Breast epithelium (tissue), 4 donors: Measurements from ENCODE around the gene PGAM5. TPM values are rescaled to one million over a fixed set of nuclear protein-coding genes. Genes with fewer than 3 reads are reported as not detected.

Experiments used
- DNase-seq, 2 donors: peaks; one replicate each; pipeline ENCODE4 v3.0.0-alpha.2; 2019; ENCODE audit warnings: low spot score in 2 of 2
- H3K27ac ChIP-seq, 2 donors: fragments of 200-600 bp; sonication (generic) in 1 of 2; one replicate each; pipeline ENCODE4 v1.5.1; 2016 to 2019; ENCODE audit warnings: mild to moderate bottlenecking in 1 of 2
- H3K27me3 ChIP-seq, 2 donors: fragments of 200-600 bp; sonication (generic) in 1 of 2; one replicate each; pipeline versions ENCODE4 v1.5.1 to v1.6.0; 2017 to 2019; ENCODE audit warnings: control low read depth in 1 of 2, mild to moderate bottlenecking in 1 of 2
- H3K36me3 ChIP-seq: fragments of 200-600 bp; one replicate; pipeline ENCODE4 v1.5.1; 2019
- H3K4me1 ChIP-seq, 2 donors: fragments of 200-600 bp; sonication (generic); one replicate each; pipeline ENCODE4 v1.5.1; 2016 to 2019; ENCODE audit warnings: control low read depth in 1 of 2
- H3K4me3 ChIP-seq, 3 donors: fragments of 200-600 bp; sonication (generic); 1 replicate in 2 of 3; 2 replicates in 1 of 3; pipeline ENCODE4 v1.5.1; 2016 to 2019; ENCODE audit warnings: mild to moderate bottlenecking in 3 of 3, moderate library complexity in 2 of 3
- H3K9me3 ChIP-seq, 2 donors: fragments of 200-600 bp; sonication (generic) in 1 of 2; one replicate each; pipeline ENCODE4 v1.5.1; 2016 to 2019; ENCODE audit warnings: control low read depth in 1 of 2
- POLR2A ChIP-seq: fragments of 450-650 bp; IDR thresholded peaks from one replicate; pipeline ENCODE4 v1.6.1; 2016; ENCODE audit warnings: antibody characterized with exemption, mild to moderate bottlenecking, moderate library complexity
- POLR2AphosphoS5 ChIP-seq, 3 donors: sonication (generic); formaldehyde crosslinking; IDR thresholded peaks; one replicate each; pipeline ENCODE4 v1.6.1; 2017; ENCODE audit warnings: antibody characterized with exemption in 3 of 3
- intact Hi-C: fragments of 100-400 bp; cut with DNase I; formaldehyde crosslinking; loops from one replicate; pipeline ENCODE4 v1.15.1; 2023; ENCODE audit warnings: low total_unique reads
- total RNA-seq, 3 donors: library from RNA; depleted of rRNA; stranded (reverse); fragments of >200 nt; gene quantifications; one replicate each; pipeline ENCODE4 v1.1.0, GENCODE V29; 2016
- TF ChIP-seq, protein P1 (sequence below), 3 donors: fragments of 450-650 bp; IDR thresholded peaks; one replicate each; pipeline ENCODE4 v1.5.1; 2016 to 2017; ENCODE audit warnings: antibody characterized with exemption in 3 of 3, mild to moderate bottlenecking in 3 of 3, moderate library complexity in 3 of 3

Gene PGAM5
- total RNA-seq, 3 donors from 2014 or later: 20.2 to 38.0 (median 22.8) TPM

- no peak for DNase-seq
- intact Hi-C loops: no loop called here
- Histone ChIP-seq H3K27me3 (no peaks in the 10 kb centered on the region), H3K9me3 (no peaks in the 10 kb centered on the region), H3K4me3 (no peak overlapping the region), H3K4me1 (no peaks in the 10 kb centered on the region), H3K36me3 (no peaks in the 10 kb centered on the region), H3K27ac (no peak overlapping the region)
- no peak for TF ChIP-seq POLR2AphosphoS5 (IDR thresholded peaks at IDR 0.05)
Observed at GRCh38 chr12:132734206-132734605, 23.6 kb downstream of the PGAM5 start.

- H3K27me3 ChIP-seq: no peaks in the 10 kb centered on the region
- no peak overlapping the region for H3K4me3 ChIP-seq
- intact Hi-C loops: no loop called here
- H3K9me3 ChIP-seq: no peaks in the 10 kb centered on the region
- no peaks in the 10 kb centered on the region for H3K4me1 ChIP-seq
- DNase-seq: no peak
- TF ChIP-seq POLR2AphosphoS5 (IDR thresholded peaks at IDR 0.05) (no peak), POLR2A (no peak)
- TF ChIP-seq, protein P1, sequence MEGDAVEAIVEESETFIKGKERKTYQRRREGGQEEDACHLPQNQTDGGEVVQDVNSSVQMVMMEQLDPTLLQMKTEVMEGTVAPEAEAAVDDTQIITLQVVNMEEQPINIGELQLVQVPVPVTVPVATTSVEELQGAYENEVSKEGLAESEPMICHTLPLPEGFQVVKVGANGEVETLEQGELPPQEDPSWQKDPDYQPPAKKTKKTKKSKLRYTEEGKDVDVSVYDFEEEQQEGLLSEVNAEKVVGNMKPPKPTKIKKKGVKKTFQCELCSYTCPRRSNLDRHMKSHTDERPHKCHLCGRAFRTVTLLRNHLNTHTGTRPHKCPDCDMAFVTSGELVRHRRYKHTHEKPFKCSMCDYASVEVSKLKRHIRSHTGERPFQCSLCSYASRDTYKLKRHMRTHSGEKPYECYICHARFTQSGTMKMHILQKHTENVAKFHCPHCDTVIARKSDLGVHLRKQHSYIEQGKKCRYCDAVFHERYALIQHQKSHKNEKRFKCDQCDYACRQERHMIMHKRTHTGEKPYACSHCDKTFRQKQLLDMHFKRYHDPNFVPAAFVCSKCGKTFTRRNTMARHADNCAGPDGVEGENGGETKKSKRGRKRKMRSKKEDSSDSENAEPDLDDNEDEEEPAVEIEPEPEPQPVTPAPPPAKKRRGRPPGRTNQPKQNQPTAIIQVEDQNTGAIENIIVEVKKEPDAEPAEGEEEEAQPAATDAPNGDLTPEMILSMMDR (IDR thresholded peaks at IDR 0.05): no peak
- H3K36me3 ChIP-seq: peaks cover 11% of the 10 kb centered on the region
- no peak overlapping the region for H3K27ac ChIP-seq
Observed at GRCh38 chr12:132735496-132735895, 24.9 kb downstream of the PGAM5 start.

DNA sequence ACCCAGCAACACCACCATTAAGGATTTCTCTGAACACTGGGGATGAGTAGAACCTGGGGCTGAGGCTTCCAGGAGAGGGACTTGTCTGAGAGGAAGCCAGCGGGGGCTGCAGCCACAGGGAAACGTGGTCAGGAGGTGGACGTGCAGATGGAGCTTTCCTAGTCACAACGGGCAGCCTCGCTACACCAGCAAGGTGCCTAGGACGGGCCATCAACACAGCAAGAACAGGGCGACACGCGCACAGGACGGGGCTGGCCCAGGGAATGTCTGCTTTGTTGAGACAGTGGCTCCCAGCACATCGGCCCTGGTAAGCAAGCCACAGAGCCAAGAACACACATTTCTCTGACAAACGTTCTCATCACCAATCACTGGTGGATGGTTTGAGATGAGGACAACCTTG is 25.7 kb downstream of the PGAM5 start:
- H3K4me3 ChIP-seq: no peak overlapping the region
- H3K27me3 ChIP-seq: no peaks in the 10 kb centered on the region
- no peaks in the 10 kb centered on the region for H3K9me3 ChIP-seq
- intact Hi-C loops: no loop called here
- no peak overlapping the region for H3K27ac ChIP-seq
- TF ChIP-seq POLR2AphosphoS5 (IDR thresholded peaks at IDR 0.05): no peak
- TF ChIP-seq, protein P1 (IDR thresholded peaks at IDR 0.05): no peak
- no peak for TF ChIP-seq POLR2A
- H3K4me1 ChIP-seq: no peaks in the 10 kb centered on the region
- no peak for DNase-seq
- H3K36me3 ChIP-seq: peaks cover 11% of the 10 kb centered on the region

- Histone ChIP-seq H3K36me3 (peaks cover 11% of the 10 kb centered on the region), H3K4me3 (no peak overlapping the region), H3K27ac (no peak overlapping the region), H3K4me1 (no peaks in the 10 kb centered on the region), H3K9me3 (no peaks in the 10 kb centered on the region), H3K27me3 (no peaks in the 10 kb centered on the region)
- intact Hi-C loops: no loop called here
- no peak for DNase-seq
- TF ChIP-seq POLR2A: no peak
- TF ChIP-seq POLR2AphosphoS5 (IDR thresholded peaks at IDR 0.05): no peak
- TF ChIP-seq, protein P1 (IDR thresholded peaks at IDR 0.05): no peak
Observed at GRCh38 chr12:132736913-132737312, 26.3 kb downstream of the PGAM5 start.

GRCh38 chr12:132739600-132740312 is 29.1 kb downstream of the PGAM5 start:
- no peak for TF ChIP-seq POLR2A
- TF ChIP-seq, protein P1 (IDR thresholded peaks at IDR 0.05): no peak
- TF ChIP-seq POLR2AphosphoS5 (IDR thresholded peaks at IDR 0.05): no peak
- DNase-seq: no peak
- intact Hi-C loops: no loop called here
- Histone ChIP-seq H3K4me1 (no peaks in the 10 kb centered on the region), H3K9me3 (no peaks in the 10 kb centered on the region), H3K27ac (no peak overlapping the region), H3K4me3 (no peak overlapping the region), H3K27me3 (no peaks in the 10 kb centered on the region), H3K36me3 (peaks cover 11% of the 10 kb centered on the region)
